Activated effector memory CD4-positive, alpha-beta T cell treated with anti-CD3 and anti-CD28 coated beads, Interleukin-2, amount 50 U/mL, for 16 hours (primary cell): Measurements from ENCODE around the gene RPP25L.

Experiments
- DNase-seq: peaks from one replicate; pipeline ENCODE4 v3.0.0-alpha.2; 2020

RPP25L gene

GRCh38 chr9:34637356-34638137 lies 25.6 kb upstream of the RPP25L start, which contains the start of gene SIGMAR1:
SIGMAR1 (minus strand) TSS chr9:34637787; CDS start chr9:34637697, 90 bp downstream.
- peak; percentile 97 for DNase-seq

GRCh38 chr9:34636791-34637355 lies 25.0 kb upstream of the RPP25L start:
- DNase-seq = no peak

DNA sequence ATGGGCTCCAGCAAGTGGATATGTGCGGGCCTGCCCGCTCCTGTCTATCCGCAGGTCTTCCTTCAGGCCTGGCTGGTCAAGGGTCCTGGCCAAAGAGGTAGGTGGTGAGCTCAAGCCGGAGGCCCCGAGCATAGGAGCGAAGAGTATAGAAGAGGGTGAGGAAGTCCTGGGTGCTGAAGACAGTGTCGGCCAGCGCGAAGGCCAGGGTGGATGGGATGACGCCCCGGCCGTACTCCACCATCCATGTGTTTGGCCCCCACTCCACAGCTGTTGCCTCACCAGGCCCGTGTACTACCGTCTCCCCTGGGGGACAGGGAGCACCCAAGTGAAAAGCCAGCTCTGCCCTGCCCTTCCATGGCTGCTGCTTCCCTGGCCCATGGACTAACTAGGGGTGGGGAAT lies 23.7 kb upstream of the RPP25L start:
- DNase-seq = no peak

DNA sequence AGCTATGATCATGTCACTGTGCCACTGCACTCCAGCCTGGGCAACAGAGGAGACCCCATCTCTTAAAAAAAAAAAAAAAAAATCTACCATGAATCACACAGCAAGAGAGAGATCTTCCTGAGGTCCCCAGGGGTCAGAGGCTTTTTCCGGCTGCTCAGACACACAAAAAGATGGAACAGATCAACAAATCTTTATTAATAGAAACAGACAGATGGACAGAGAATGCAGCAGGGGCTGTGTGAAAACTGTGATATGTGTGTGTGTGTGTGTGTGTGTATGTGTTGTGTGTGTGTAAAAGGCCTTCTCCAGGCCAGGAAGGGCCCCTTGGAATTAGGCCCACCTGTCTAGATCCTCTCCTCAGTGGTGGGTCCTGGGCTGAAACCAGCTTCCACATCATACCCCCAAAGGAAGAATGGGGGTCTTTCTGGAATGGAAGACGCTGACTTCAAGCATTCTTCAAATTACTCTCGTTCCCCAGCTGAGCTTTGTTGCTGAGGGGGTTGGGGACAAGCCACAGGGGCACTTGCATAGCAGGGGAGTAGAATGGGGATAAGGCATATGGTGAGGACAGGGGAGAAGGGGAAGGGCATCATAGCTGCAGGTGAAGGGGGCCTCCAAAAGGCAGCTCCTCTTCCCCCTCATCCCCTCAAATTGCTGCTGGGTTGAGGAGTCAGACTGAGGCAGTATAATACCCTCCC lies 22.8 kb upstream of the RPP25L start:
- DNase-seq = no peak

DNA sequence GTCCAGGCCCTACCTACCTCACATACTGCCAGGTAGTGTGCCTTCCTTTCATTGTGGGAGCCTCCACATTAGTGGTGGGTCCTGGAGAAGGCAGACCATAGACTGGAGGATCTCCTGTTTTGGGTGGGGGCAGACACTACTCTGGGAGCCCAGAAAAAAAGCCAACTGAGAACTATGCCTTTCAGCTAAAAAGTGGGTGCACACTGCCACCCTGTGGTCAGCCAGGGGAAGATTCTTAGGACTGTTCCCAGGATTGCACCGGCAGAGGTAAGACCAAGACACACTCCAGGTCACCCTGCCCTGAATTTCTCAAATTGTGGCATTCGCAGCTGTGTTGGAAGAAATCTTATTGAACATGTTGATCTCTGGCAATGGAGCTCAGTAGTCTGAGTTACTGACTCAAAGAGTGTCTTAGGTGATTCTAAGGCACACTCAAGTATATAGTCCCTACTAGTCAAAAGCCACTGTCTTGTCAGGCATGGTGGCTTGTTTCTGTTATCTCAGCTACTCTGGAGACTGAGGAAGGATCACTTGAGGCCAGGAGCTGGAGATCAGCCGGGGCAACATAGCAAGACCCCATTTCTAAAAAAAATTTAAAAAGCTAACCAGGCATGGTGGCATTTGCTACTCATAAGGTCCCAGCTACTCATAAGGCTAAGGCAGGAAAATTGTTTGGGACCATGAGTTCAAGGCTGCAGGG lies 22.1 kb upstream of the RPP25L start:
- peak; percentile 90 for DNase-seq

- no peak for DNase-seq
Measured at GRCh38 chr9:34633166-34633565, 21.3 kb upstream of the RPP25L start.

- DNase-seq = no peak
Measured at GRCh38 chr9:34630402-34631154, 18.7 kb upstream of the RPP25L start.

GRCh38 chr9:34629491-34629808 lies 17.6 kb upstream of the RPP25L start:
- DNase-seq = no peak

GRCh38 chr9:34628656-34629490 lies 17.0 kb upstream of the RPP25L start, which contains the start of gene ARID3C:
ARID3C (minus strand) TSS chr9:34629066; CDS start chr9:34628014, 1,052 bp downstream.
- DNase-seq = peak; percentile 80

- DNase-seq = no peak
Measured at GRCh38 chr9:34627716-34628655, 16.1 kb upstream of the RPP25L start.

GRCh38 chr9:34625186-34625486 lies 13.2 kb upstream of the RPP25L start:
- DNase-seq = no peak

- no peak for DNase-seq
Measured at GRCh38 chr9:34624475-34625185, 12.7 kb upstream of the RPP25L start.

GRCh38 chr9:34623374-34624235 lies 11.7 kb upstream of the RPP25L start:
- DNase-seq = no peak

DNA sequence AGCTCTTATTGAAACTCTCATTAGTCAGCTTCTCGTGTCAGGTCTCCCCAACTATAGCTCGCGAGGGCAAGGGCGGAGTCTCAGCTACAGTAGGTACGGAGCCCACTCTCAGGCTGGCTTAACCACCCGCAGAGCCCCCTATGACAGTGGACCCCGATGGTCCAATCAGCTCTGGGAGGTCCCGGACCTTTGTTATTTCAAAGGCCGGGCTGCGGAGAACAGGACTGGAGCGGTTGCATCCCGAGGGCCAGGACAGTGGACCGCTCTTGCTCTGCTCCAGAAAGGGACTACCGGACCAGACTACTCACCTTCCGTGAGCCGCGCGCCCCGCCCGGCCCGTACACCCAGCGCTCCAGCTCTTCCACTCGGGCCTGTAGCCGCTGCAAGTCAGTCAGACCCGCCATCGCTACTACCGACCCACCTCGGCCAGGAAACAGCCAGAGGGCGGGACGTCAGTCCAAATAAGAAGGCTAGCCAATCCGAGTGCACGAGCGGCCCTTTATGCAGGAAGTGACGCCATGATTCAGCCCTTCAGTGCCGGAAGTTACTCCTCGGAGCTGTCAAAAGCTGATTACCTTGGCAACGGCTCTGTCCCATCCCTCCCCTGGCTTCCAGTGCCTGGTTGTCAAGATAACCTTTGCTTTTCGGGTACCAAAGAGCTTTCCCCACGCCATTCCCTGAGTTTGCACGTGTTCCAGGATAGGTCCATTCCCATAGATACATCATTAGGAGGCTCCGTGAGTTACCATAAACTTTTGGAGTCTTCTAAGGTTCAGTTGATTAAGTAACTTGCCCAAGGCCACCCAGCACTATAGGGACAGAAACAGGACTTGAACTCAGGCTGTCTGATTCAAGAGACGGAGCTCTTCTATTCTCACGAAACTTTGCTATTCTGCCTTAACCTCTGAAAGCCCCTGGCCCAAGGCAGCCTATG lies 8.4 kb upstream of the RPP25L start, which contains the start of gene DCTN3:
Gene DCTN3 (minus strand): TSS at position 435 of the 934 bp plus-strand sequence. CDS start 31 bp downstream, at position 404.
- peak; percentile 97 for DNase-seq

DNA sequence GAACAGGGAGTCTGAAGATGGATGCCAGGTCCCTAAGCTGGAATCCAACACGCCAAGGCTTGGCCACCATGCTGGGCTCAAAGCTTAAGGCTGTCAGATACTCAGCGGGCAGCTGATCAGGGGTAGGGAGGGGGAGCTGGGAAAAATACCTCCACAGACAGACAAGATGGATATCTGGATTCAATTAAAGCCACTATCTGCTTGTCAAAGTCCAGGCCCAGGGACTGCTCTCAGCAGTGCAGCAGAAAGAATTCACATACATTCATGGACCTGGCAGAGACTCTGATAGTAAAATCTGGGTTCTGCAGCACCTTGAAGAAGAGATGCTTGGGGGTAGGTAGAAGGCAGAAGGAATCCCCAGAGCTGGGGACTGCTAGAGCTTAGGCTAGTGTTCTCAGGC lies 3.2 kb upstream of the RPP25L start:
- no peak for DNase-seq

DNA sequence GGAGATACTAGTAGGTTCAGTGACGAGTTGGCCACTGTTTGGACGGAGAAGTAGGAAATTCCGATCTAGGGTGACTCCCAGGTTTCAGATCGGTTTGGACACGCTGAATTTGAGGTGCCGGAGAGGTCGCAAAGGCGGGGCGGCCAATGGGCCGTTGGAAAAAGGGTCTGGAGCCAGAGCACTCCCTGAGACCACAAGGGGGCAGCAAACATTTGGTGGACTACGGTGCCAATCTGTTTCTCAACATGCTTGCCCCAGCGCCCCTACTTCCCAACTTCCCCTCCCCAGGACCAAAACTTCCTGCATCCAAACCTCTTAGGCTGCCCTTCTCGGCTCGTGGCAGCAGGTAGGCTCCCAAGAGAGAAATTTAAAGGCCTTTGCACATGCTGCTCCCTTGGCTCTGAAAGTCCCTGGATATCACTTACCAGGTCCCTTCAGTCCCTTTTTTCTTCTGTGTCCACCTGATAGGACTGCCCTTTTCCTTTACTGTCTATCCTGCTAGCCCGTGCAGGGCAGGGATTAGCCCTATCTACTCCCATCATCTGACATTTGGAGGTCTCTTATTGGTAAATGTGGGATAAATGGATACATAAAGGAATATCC lies 992 bp upstream of the RPP25L start:
- DNase-seq = peak; percentile 90

DNA sequence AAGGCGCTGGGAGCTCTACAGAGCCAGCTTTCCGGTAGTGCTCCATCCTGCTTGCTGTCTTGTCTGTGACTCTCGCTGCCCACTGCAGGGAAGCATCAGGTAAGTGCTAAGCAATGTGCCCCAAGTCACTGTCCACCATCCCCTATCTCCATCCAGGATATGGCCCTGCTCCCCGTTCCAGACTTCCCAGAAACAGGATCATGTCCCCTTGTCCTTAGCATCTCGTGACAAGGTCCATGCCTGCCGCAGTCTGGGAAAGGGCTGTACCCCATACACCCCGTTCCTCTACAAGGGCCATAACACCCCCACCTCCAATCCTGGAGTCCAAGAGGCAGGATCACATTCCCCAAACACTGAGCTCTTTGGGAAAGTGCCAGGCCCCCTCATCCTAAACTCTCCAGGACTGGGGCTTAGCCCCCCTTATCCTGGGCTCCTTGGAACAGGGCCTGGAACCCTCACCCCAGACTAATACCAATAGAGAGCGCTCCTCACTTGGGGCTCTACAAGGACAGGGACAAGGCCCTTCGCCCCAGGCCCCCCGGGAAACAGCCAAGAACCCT lies 566 bp downstream of the RPP25L start:
- no peak for DNase-seq
